ENCODE measurements around the gene TSPAN4.

TSPAN4 gene

DNA sequence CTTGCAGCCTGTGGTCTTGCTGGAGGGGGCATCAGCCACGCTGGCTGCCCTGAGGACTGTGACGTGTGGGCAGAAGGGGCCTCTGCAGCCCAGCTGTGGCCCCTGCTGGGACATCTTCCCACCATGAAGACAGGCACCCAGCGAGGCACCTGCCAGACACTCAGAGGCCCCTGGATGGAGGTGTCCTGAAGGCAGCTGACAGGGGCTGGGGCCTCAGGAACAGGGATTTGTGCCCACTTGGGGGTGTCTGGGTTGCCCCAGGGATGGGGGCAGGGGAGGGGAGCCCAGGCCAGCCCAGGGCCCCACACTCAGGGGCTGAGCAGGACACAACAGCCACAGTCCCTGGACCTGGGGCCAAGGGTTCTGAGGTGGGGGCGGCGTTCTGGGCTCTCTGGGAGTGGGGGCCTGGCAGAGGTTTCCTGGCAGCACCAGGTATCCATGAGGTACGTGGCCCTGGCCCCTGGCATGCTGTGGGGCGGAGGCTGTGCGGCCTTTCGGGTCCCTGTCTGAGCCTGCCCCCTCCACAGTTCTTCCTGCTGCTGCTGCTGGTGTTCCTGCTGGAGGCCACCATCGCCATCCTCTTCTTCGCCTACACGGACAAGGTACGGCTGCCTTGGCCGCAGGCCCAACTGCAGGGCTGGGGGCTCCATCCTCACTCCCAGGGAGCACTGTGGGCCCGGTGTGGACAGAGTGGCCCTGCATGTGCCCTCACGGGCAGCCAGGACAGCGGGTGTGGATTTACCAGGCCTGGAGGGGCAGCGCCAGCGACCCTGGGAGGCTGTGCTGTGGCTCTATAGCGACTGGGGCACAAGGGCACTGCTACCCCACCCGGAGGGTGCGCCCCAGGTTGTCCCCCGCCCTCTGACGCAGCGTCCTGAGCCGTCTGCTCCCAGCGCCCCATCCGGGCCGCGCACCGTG, 21.5 kb downstream of the TSPAN4 start:
- H3K27ac Mint-ChIP-seq: no peak overlapping the region
- H3K4me1 Mint-ChIP-seq: no peaks in the 10 kb centered on the region
- no peak overlapping the region for H3K4me3 Mint-ChIP-seq
- DNase-seq (ENCODE audit: low spot score in 2 of 2) (no peak), ATAC-seq (ENCODE audit: low read depth) (no peak)
- peaks cover 5% of the 10 kb centered on the region for H3K27me3 Mint-ChIP-seq
- peaks cover 2% of the 10 kb centered on the region for H3K36me3 Mint-ChIP-seq
- H3K9me3 Mint-ChIP-seq: no peaks in the 10 kb centered on the region

GRCh38 chr11:864898-865297, 22.2 kb downstream of the TSPAN4 start:
- H3K36me3 Mint-ChIP-seq: peaks cover 2% of the 10 kb centered on the region
- H3K27me3 Mint-ChIP-seq: no peaks in the 10 kb centered on the region
- ATAC-seq (ENCODE audit: low read depth) (no peak), DNase-seq (ENCODE audit: low spot score in 2 of 2) (no peak)
- no peaks in the 10 kb centered on the region for H3K9me3 Mint-ChIP-seq
- no peak overlapping the region for H3K4me3 Mint-ChIP-seq
- H3K4me1 Mint-ChIP-seq: no peaks in the 10 kb centered on the region
- no peak overlapping the region for H3K27ac Mint-ChIP-seq

DNA sequence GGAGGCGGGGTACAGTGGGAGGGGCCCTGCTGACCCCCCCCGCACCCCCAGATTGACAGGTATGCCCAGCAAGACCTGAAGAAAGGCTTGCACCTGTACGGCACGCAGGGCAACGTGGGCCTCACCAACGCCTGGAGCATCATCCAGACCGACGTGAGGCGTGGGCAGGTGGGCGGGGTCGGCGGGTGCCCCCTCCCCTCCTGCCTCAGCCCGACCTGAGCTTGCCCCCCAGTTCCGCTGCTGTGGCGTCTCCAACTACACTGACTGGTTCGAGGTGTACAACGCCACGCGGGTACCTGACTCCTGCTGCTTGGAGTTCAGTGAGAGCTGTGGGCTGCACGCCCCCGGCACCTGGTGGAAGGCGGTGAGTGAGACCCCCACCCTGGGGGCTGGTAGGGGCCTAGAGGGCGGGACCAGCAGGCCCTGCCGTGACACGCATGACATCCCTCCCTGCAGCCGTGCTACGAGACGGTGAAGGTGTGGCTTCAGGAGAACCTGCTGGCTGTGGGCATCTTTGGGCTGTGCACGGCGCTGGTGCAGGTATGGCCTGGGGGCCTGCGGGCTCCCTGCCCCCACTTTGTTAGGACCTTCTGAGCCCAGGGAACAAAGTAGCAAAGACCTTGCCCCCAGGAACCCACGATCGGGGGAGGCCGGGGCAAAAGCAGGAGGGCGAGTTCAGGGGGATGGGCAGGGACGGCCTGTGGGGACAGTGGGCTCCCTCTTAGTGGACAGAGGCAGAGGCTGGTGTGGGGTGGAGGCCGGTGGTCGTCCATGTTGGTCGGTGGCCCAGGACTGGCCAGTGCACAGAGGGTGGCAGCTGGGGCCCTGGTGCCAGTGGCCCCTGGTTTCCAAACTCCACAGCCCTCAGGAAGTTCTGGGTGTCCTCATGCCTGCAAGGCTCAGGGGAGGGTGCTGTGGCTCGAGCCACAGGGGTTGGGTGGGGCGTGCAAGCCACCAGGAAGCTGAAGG, 23.1 kb downstream of the TSPAN4 start:
- no peaks in the 10 kb centered on the region for H3K9me3 Mint-ChIP-seq
- H3K36me3 Mint-ChIP-seq: peaks cover 2% of the 10 kb centered on the region
- DNase-seq (ENCODE audit: low spot score in 2 of 2) (no peak), ATAC-seq (ENCODE audit: low read depth) (no peak)
- no peaks in the 10 kb centered on the region for H3K4me1 Mint-ChIP-seq
- peak overlapping the region; percentile 63 for H3K27ac Mint-ChIP-seq
- no peaks in the 10 kb centered on the region for H3K27me3 Mint-ChIP-seq
- H3K4me3 Mint-ChIP-seq: no peak overlapping the region

DNA sequence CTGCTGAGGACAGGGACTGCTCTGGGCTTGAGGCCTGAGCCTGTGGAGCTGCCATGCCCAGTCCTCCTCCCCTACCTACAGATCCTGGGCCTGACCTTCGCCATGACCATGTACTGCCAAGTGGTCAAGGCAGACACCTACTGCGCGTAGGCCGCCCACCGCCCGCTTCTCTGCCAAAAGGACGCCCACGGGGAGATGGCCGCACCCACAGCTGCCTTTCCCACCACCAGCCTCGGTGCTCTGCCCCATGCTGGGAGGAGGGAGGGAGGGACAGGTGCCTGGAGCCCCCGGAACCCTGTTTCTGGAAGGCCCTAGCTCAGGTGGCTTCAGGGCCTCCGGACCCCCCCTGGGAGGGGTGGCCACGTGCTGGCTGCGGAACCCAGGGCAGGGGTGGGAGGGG, 23.8 kb downstream of the TSPAN4 start:
- H3K27ac Mint-ChIP-seq: no peak overlapping the region
- peaks cover 2% of the 10 kb centered on the region for H3K36me3 Mint-ChIP-seq
- no peak for DNase-seq (ENCODE audit: low spot score in 2 of 2)

DNA sequence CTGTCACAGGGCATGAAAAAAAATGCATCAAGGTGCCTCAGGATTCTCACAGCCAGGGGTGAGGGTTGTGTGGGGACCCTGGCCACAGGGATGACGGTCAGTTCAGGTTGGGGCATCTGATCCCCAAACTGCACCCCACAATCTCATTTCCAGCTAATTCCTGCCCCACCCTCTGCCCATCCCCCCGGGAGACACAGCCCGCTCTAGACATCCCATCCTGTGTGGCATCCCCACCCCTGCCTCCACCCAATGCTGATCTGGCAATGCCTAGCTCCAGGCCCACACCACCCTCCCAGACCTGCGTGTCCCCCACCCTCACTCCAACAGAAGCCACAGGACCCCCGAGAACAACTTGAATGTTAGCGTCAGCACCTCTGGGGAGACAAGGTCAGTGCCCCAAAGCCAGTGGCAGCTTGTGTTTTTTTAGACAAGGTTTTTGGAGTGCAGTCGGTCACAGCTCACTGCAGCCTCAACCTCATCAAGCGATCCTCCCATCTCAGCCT, 25.3 kb downstream of the TSPAN4 start:
- no peaks in the 10 kb centered on the region for H3K27me3 Mint-ChIP-seq
- H3K4me1 Mint-ChIP-seq: no peaks in the 10 kb centered on the region
- no peak overlapping the region for H3K27ac Mint-ChIP-seq
- H3K9me3 Mint-ChIP-seq: no peaks in the 10 kb centered on the region
- H3K36me3 Mint-ChIP-seq: peaks cover 2% of the 10 kb centered on the region
- ATAC-seq (ENCODE audit: low read depth) (no peak), DNase-seq (ENCODE audit: low spot score in 2 of 2) (no peak)
- no peak overlapping the region for H3K4me3 Mint-ChIP-seq

More for the DNA sequence above, 23.8 kb downstream of the TSPAN4 start:
- Mint-ChIP-seq H3K4me1 (no peaks in the 10 kb centered on the region), H3K4me3 (no peak overlapping the region), H3K27me3 (no peaks in the 10 kb centered on the region), H3K9me3 (no peaks in the 10 kb centered on the region)
- ATAC-seq (ENCODE audit: low read depth): no peak

- Mint-ChIP-seq H3K36me3 (peaks cover 5% of the 10 kb centered on the region), H3K27me3 (no peaks in the 10 kb centered on the region), H3K4me1 (no peaks in the 10 kb centered on the region), H3K4me3 (no peak overlapping the region), H3K9me3 (no peaks in the 10 kb centered on the region), H3K27ac (no peak overlapping the region)
- DNase-seq (ENCODE audit: low spot score in 2 of 2) (no peak), ATAC-seq (ENCODE audit: low read depth) (no peak)
Observed at GRCh38 chr11:868394-868793, 25.7 kb downstream of the TSPAN4 start.

DNA sequence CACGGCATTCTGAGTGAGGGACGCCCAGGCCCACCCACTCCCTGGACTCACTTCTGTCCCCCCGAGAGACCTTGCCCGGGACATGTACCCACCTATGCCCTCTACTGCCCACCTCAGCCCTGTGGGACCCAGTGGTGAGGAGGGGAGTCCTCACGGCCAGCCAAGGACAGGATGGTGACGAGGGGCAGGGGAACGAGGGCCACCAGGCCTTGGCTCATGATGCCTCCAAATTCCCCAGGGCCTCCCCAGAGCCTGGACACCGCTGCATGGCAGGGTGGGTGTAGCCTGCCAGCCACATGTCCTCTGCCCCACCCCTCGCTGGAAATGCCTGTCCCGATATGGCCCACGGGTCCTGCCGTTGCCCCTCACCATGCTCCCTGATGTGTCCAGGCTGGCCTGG, 26.1 kb downstream of the TSPAN4 start:
- no peak overlapping the region for H3K27ac Mint-ChIP-seq
- H3K36me3 Mint-ChIP-seq: peaks cover 8% of the 10 kb centered on the region
- H3K4me1 Mint-ChIP-seq: no peaks in the 10 kb centered on the region
- DNase-seq (ENCODE audit: low spot score in 2 of 2) (no peak), ATAC-seq (ENCODE audit: low read depth) (no peak)
- H3K4me3 Mint-ChIP-seq: no peak overlapping the region
- no peaks in the 10 kb centered on the region for H3K9me3 Mint-ChIP-seq
- no peaks in the 10 kb centered on the region for H3K27me3 Mint-ChIP-seq

DNA sequence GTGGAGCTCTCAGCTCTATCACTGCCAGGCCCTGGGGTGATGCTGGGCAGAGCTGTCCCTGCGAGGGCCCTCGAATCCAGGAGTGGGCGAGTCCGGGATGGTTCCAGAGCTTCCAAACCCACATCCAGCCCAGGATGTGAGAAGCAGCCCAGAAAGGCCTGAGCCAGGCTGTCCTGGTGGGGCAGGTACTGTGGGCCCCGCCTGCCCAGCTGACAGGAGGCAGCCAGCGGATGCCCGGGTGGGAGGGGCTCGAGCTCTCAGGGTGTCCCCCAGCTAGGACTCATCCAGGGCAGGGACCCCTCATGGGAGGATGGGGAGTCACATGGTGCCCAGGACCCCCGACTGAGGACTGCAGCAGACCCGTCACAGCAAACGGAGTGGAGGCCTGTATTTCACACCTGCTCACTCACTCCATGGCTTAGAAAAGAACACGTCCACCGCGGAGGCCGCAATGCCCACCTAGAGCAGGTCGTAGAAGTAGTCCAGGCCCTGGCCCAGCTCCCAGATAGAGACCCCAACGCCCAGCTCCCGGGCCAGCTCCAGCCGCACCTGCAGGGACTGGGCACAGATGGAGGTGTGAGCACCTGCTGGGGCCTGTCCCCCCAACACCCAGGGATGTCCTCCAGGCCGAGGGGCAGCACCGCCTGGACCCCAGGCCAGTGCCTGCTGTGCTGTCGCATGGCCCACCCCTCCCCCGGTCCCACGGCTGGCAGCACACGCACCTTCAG, 26.9 kb downstream of the TSPAN4 start:
- no peaks in the 10 kb centered on the region for H3K27me3 Mint-ChIP-seq
- no peak overlapping the region for H3K4me3 Mint-ChIP-seq
- DNase-seq (ENCODE audit: low spot score in 2 of 2) (no peak), ATAC-seq (ENCODE audit: low read depth) (no peak)
- peaks cover 9% of the 10 kb centered on the region for H3K36me3 Mint-ChIP-seq
- no peaks in the 10 kb centered on the region for H3K9me3 Mint-ChIP-seq
- H3K27ac Mint-ChIP-seq: no peak overlapping the region
- no peaks in the 10 kb centered on the region for H3K4me1 Mint-ChIP-seq

GRCh38 chr11:870127-870413, 27.4 kb downstream of the TSPAN4 start:
- no peak overlapping the region for H3K27ac Mint-ChIP-seq
- no peak for ATAC-seq (ENCODE audit: low read depth)
- H3K36me3 Mint-ChIP-seq: peaks cover 9% of the 10 kb centered on the region
- no peak for DNase-seq (ENCODE audit: low spot score in 2 of 2)
- no peaks in the 10 kb centered on the region for H3K4me1 Mint-ChIP-seq
- no peaks in the 10 kb centered on the region for H3K9me3 Mint-ChIP-seq
- H3K4me3 Mint-ChIP-seq: no peak overlapping the region
- no peaks in the 10 kb centered on the region for H3K27me3 Mint-ChIP-seq

- H3K9me3 Mint-ChIP-seq: no peaks in the 10 kb centered on the region
- H3K27ac Mint-ChIP-seq: no peak overlapping the region
- peaks cover 9% of the 10 kb centered on the region for H3K36me3 Mint-ChIP-seq
- no peaks in the 10 kb centered on the region for H3K4me1 Mint-ChIP-seq
- no peak overlapping the region for H3K4me3 Mint-ChIP-seq
- ATAC-seq (ENCODE audit: low read depth) (no peak), DNase-seq (ENCODE audit: low spot score in 2 of 2) (no peak)
- H3K27me3 Mint-ChIP-seq: no peaks in the 10 kb centered on the region
Observed at GRCh38 chr11:870418-870817, 27.8 kb downstream of the TSPAN4 start.

GRCh38 chr11:871472-871871, 28.8 kb downstream of the TSPAN4 start:
- no peaks in the 10 kb centered on the region for H3K4me1 Mint-ChIP-seq
- H3K4me3 Mint-ChIP-seq: no peak overlapping the region
- ATAC-seq (ENCODE audit: low read depth): no peak
- no peaks in the 10 kb centered on the region for H3K9me3 Mint-ChIP-seq
- no peak for DNase-seq (ENCODE audit: low spot score in 2 of 2)
- H3K36me3 Mint-ChIP-seq: peaks cover 12% of the 10 kb centered on the region
- H3K27ac Mint-ChIP-seq: no peak overlapping the region
- no peaks in the 10 kb centered on the region for H3K27me3 Mint-ChIP-seq

DNA sequence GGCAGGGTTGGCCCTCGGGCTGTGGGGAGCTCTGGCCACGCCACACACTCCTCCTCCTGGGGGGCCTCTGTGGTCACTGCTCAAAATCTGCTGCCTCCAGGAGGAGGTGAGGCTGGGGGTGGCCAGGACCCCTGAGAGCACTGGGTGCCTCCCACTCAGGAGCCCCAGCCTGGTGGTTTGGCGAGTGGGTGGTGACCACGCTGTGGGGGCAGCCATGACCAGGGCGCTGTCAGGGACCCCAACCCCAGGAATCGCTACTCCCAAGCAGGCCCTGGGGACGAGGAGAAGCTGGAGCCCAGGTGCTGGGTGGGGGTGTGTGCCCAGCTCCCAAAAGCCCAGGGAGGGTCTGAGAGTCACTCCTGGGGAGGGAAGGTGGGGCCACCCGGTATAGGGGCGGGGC, 30.1 kb downstream of the TSPAN4 start:
- ATAC-seq (ENCODE audit: low read depth) (no peak), DNase-seq (ENCODE audit: low spot score in 2 of 2) (no peak)
- Mint-ChIP-seq H3K27ac (no peak overlapping the region), H3K27me3 (no peaks in the 10 kb centered on the region), H3K36me3 (peaks cover 17% of the 10 kb centered on the region), H3K4me1 (no peaks in the 10 kb centered on the region), H3K4me3 (no peak overlapping the region), H3K9me3 (no peaks in the 10 kb centered on the region)

GRCh38 chr11:873706-874105, 31.1 kb downstream of the TSPAN4 start:
- no peak overlapping the region for H3K4me3 Mint-ChIP-seq
- H3K27me3 Mint-ChIP-seq: no peaks in the 10 kb centered on the region
- H3K27ac Mint-ChIP-seq: no peak overlapping the region
- DNase-seq (ENCODE audit: low spot score in 2 of 2) (no peak), ATAC-seq (ENCODE audit: low read depth) (no peak)
- peaks cover 18% of the 10 kb centered on the region for H3K36me3 Mint-ChIP-seq
- H3K4me1 Mint-ChIP-seq: no peaks in the 10 kb centered on the region
- H3K9me3 Mint-ChIP-seq: no peaks in the 10 kb centered on the region

GRCh38 chr11:875203-875602, 32.6 kb downstream of the TSPAN4 start:
- ATAC-seq (ENCODE audit: low read depth) (no peak), DNase-seq (ENCODE audit: low spot score in 2 of 2) (no peak)
- no peaks in the 10 kb centered on the region for H3K4me1 Mint-ChIP-seq
- no peaks in the 10 kb centered on the region for H3K27me3 Mint-ChIP-seq
- peaks cover 20% of the 10 kb centered on the region for H3K36me3 Mint-ChIP-seq
- H3K9me3 Mint-ChIP-seq: no peaks in the 10 kb centered on the region
- no peak overlapping the region for H3K4me3 Mint-ChIP-seq
- H3K27ac Mint-ChIP-seq: no peak overlapping the region
